SH-SY5Y (cell line): ENCODE data around the gene ZNF689.

Experiments used
- GATA2 ChIP-seq: IDR thresholded peaks from 2 replicates; pipeline ENCODE4 v1.6.1; 2011; ENCODE audit warnings: mild to moderate bottlenecking, low read depth, low read length
- GATA3 ChIP-seq: IDR thresholded peaks from 2 replicates; pipeline ENCODE4 v1.6.1; 2011; ENCODE audit warnings: low read depth, mild to moderate bottlenecking, low read length, moderate library complexity

Gene ZNF689

GRCh38 chr16:30645727-30646126, 35.5 kb upstream of the ZNF689 start:
- TF ChIP-seq GATA2 (no peak), GATA3 (no peak)

- TF ChIP-seq GATA2: no peak
- no peak for TF ChIP-seq GATA3
Measured at GRCh38 chr16:30644334-30644830, 34.2 kb upstream of the ZNF689 start.

GRCh38 chr16:30641378-30641982, 31.3 kb upstream of the ZNF689 start:
- no peak for TF ChIP-seq GATA3
- no peak for TF ChIP-seq GATA2

GRCh38 chr16:30637944-30638343, 27.8 kb upstream of the ZNF689 start:
- TF ChIP-seq GATA2 (no peak), GATA3 (no peak)

- TF ChIP-seq GATA3: no peak
- TF ChIP-seq GATA2: no peak
Measured at GRCh38 chr16:30636599-30636998, 26.4 kb upstream of the ZNF689 start.

- TF ChIP-seq GATA2 (no peak), GATA3 (no peak)
Measured at GRCh38 chr16:30633526-30633925, 23.3 kb upstream of the ZNF689 start.

GRCh38 chr16:30628628-30629540, 18.7 kb upstream of the ZNF689 start:
- TF ChIP-seq GATA2 (no peak), GATA3 (no peak)

- TF ChIP-seq GATA3 (no peak), GATA2 (no peak)
Measured at GRCh38 chr16:30626236-30626635, 16.0 kb upstream of the ZNF689 start.

GRCh38 chr16:30623536-30624283, 13.5 kb upstream of the ZNF689 start:
- no peak for TF ChIP-seq GATA3
- TF ChIP-seq GATA2: no peak

- TF ChIP-seq GATA3 (no peak), GATA2 (no peak)
Measured at GRCh38 chr16:30622455-30623032, 12.4 kb upstream of the ZNF689 start.

- TF ChIP-seq GATA3: no peak
- no peak for TF ChIP-seq GATA2
Measured at GRCh38 chr16:30621765-30622164, 11.6 kb upstream of the ZNF689 start.

- TF ChIP-seq GATA2 (no peak), GATA3 (no peak)
Measured at GRCh38 chr16:30620169-30620568, 10.0 kb upstream of the ZNF689 start.

GRCh38 chr16:30619638-30620037, 9.4 kb upstream of the ZNF689 start:
- TF ChIP-seq GATA3 (no peak), GATA2 (no peak)

- no peak for TF ChIP-seq GATA3
- TF ChIP-seq GATA2: no peak
Measured at GRCh38 chr16:30619202-30619601, 9.0 kb upstream of the ZNF689 start.
